GM10266 (cell line): ENCODE results near the gene PAIP2.

Experiments used
- DNase-seq: peaks from one replicate; pipeline ENCODE4 v3.0.0; 2012; ENCODE audit errors: extremely low spot score
- TF ChIP-seq, protein P1 (sequence below): IDR thresholded peaks from 2 replicates; pipeline ENCODE4 v1.5.1; 2012; ENCODE audit warnings: mild to moderate bottlenecking, low read depth; ENCODE audit not compliant: control insufficient read depth, insufficient read depth; ENCODE audit errors: missing control alignments

The PAIP2 gene

DNA sequence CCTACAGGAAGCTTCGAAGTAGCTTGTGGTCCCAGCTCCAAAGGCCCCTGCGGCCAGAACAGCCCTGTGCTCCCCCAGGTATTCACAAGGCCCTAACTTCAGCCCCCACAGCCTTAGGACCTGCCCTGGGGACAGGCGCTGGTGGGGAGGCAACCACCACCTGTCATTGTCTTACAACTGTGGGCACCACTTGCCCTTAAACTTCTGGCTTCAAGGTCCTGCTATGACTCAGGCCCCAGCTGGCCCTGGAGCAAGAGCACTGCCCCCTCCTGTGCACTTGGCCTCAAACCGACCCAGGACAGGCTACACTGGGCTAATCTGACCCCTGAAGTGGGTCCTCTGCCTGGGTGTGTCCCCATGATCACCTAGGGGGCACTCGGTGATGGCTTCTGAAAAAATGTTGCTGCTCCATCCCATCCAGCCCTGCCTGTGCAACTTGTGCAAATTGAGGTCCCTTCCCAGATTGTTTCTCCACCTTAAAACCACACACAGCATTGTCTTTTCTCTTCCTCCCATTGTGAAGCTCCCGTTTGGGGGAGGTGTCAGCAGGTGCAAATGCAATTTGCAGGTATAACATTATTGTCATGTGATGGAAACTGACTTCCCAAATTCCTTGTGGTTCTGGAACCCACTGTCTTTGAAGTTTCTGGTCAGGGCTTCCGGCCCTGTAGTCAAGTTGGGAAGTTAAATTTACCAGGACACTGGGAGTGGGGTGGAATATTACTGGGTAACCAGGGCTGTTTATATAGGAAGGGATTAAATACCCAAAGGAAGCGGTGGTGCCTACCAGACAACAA, 54.4 kb downstream of the PAIP2 start:
- TF ChIP-seq, protein P1, sequence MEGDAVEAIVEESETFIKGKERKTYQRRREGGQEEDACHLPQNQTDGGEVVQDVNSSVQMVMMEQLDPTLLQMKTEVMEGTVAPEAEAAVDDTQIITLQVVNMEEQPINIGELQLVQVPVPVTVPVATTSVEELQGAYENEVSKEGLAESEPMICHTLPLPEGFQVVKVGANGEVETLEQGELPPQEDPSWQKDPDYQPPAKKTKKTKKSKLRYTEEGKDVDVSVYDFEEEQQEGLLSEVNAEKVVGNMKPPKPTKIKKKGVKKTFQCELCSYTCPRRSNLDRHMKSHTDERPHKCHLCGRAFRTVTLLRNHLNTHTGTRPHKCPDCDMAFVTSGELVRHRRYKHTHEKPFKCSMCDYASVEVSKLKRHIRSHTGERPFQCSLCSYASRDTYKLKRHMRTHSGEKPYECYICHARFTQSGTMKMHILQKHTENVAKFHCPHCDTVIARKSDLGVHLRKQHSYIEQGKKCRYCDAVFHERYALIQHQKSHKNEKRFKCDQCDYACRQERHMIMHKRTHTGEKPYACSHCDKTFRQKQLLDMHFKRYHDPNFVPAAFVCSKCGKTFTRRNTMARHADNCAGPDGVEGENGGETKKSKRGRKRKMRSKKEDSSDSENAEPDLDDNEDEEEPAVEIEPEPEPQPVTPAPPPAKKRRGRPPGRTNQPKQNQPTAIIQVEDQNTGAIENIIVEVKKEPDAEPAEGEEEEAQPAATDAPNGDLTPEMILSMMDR = no peak
- no peak for DNase-seq

DNA sequence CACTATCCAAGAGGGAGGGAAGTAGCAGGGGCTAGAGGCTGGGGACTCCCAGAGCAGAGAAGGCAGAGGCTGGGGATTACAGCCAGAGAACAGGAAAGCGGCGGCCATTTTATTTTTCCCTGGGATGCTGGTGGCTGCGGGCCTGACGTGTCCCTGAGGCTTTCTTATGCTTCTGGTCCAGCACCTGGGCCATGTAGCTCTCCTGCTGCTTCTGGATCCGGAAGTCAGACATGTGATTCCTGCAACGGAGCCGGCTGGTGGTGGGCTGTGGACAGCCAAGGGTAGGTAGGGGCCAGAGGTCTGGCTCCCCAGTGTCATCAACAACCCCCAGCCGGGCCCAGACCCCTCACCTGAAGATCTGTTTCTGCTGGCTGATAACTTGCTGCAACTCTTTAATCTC, 55.0 kb downstream of the PAIP2 start:
- TF ChIP-seq, protein P1 = no peak
- DNase-seq = no peak

DNA sequence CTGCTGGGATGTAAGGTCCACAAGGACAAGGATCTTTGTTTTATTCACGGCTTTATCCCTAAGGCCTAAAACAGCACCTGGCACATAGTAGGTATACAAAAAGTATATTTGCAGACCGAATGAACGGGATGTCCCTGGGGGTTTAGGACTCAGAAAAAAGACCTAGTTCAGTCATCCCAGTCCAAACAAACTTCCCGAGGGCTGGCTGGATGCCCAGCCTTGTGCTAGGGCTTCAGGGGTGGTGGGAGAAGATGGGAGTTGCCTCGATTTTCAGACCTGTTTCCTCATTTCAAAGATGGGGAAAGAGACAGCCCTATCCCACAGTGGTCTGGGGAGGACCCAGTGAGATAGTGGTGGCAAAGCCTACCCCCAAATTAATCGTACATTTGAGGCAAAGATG, 56.3 kb downstream of the PAIP2 start:
- DNase-seq = no peak
- TF ChIP-seq, protein P1 = no peak

DNA sequence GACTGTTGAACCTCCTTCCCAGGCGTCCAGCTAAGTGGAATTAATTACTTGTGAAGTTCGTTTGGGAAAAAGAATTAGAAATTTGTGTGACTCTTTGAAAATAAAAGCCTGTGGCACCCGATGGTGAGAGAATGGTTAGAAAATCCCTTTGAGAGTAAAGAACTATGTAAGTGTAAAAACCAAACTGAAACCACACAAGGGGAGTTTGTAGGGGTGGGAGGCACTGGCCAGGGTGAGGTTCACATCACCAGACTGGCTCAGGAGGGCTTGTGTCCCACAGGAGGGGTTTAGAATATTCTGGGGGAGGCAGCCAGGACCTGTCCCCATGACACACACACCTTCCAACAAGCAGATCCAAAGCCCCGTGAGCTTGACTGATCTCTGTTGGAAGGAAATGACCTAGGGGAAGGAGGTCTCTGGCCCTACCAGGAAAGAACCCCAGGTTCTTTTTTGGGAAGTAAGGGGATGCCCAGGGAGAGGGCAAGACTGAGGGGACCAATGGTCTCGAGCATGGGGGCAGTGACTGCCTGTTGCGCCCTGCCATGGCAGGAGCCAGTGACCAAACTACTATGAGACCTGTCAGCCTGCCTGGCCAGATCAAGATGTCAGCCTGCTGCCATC, 58.0 kb downstream of the PAIP2 start:
- peak; percentile 82 for DNase-seq
- TF ChIP-seq, protein P1 = no peak

DNA sequence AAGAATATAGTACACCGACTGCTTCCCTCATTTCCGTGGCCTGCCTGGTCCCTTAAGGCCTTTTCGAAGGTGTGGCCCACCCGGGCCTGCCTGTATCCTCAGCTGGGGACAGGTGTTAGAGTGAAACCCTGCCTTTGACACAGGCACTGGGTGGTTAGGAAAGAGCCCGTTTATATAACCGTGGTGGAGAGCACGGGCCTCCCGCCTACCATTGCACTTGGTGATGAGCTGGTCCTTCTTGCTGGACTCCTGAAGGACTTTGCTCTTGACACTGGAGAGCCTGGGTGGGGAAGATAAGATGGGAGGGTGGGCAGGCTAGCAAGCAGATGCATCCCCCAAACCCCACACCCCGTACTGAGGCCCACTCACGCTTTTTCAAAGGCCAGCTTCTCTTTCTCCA, 59.9 kb downstream of the PAIP2 start:
- DNase-seq = no peak
- TF ChIP-seq, protein P1 = no peak

DNA sequence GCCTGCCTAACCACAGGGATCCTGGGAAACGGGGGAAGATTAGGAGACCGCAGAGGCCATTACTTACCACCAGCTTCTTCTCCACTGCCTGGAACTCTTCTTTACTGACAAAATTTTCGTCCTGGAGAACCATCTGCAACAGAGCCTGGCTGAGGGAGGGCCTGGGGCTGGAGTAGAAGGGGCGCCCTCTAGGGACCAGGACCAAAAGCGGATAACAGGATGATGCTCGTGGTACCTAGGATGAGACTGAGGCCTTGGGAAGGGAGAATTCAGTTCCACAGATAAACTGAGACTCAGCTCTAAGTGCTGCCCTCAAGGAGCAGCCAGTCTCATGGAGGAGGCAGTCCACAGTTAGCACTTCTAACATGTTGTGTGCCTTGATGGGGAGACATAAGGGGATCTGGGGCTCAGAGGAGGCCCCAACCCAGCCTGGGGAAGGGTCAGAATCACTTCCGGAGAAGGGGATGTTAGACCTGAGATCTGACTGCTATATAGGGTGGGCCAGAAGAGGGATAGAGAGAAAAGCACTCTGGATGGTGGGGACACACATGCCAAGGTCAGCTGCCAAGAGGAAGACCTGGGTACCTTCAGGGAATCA, 61.0 kb downstream of the PAIP2 start:
- DNase-seq = no peak
- TF ChIP-seq, protein P1 = peak; percentile 56

DNA sequence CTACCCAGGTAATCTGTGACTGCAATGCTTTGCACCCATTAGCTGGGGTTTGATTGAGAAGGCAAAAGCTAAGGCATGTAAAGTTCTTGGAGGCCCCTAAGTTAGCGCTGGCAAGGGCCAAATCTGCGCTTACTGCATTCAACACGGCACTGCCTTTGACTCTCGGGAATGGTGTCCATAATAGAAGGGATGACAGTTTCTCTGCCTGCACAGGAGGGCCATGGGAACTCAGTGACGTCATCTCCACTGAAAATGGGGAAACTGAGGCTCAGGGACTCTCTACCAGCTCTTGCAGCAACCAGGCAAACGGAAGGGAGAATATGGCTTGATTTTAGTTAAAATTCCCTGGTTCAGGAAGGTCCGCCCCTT, 61.7 kb downstream of the PAIP2 start:
- TF ChIP-seq, protein P1 = no peak
- no peak for DNase-seq
